HL-60 (cell line): ENCODE results near the gene OR11H1.
"Not testable (repeated sequence)": the region's sequence is repeated elsewhere in the genome, so short reads cannot be mapped to it uniquely, and the experiment has no call there.

Source experiments
- POLR2AphosphoS5 ChIP-seq: IDR thresholded peaks from 2 replicates; pipeline ENCODE4 v1.6.1; 2012; ENCODE audit warnings: low read depth
- TF ChIP-seq, protein P1 (sequence below): IDR thresholded peaks from one replicate; pipeline ENCODE4 v1.5.1; 2011; ENCODE audit warnings: low read length, control low read depth, inconsistent platforms; ENCODE audit not compliant: insufficient read depth

DNA sequence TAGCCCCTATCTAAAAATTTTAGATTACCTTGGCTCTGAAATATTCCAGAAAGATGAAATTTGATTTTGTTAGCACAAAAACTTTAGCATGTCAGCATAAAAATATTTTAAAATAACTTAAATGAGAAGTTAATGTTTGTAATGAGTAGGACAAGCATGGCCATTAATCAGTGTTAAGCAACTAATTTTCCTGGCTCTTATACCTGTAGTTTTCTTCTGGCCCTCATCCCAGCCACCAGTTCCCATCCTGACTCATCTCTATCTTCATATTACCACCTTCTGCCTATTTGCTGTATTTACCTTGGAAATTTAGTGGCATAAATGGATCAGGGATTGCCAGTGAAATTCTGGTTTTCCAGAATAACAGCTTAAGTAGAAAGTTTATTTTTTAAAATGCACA, 37.1 kb downstream of the OR11H1 start:
- TF ChIP-seq, protein P1, sequence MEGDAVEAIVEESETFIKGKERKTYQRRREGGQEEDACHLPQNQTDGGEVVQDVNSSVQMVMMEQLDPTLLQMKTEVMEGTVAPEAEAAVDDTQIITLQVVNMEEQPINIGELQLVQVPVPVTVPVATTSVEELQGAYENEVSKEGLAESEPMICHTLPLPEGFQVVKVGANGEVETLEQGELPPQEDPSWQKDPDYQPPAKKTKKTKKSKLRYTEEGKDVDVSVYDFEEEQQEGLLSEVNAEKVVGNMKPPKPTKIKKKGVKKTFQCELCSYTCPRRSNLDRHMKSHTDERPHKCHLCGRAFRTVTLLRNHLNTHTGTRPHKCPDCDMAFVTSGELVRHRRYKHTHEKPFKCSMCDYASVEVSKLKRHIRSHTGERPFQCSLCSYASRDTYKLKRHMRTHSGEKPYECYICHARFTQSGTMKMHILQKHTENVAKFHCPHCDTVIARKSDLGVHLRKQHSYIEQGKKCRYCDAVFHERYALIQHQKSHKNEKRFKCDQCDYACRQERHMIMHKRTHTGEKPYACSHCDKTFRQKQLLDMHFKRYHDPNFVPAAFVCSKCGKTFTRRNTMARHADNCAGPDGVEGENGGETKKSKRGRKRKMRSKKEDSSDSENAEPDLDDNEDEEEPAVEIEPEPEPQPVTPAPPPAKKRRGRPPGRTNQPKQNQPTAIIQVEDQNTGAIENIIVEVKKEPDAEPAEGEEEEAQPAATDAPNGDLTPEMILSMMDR: not testable (repeated sequence)
- TF ChIP-seq POLR2AphosphoS5: not testable (repeated sequence)
